AG08395 (cell line): Measurements from ENCODE around the gene MTMR10.
A peak's percentile ranks its signal among the peaks of the same experiment; 100 is the strongest.

ENCODE experiments used
- DNase-seq: peaks from one replicate; pipeline ENCODE4 v3.0.0; 2012; ENCODE audit warnings: mixed read lengths, low spot score

The MTMR10 gene

GRCh38 chr15:30954674-30955073 is 36.8 kb downstream of the MTMR10 start:
- DNase-seq = no peak

GRCh38 chr15:30953731-30954378 is 37.6 kb downstream of the MTMR10 start:
- peak; percentile 92 for DNase-seq

- no peak for DNase-seq
Observed at GRCh38 chr15:30953183-30953582, 38.2 kb downstream of the MTMR10 start.

GRCh38 chr15:30943654-30944335 is 47.6 kb downstream of the MTMR10 start:
- DNase-seq = no peak

GRCh38 chr15:30941520-30941919 is 49.9 kb downstream of the MTMR10 start:
- DNase-seq = no peak

- DNase-seq = no peak
Observed at GRCh38 chr15:30940359-30940758, 51.1 kb downstream of the MTMR10 start.

GRCh38 chr15:30939161-30939560 is 52.3 kb downstream of the MTMR10 start:
- DNase-seq = no peak

- no peak for DNase-seq
Observed at GRCh38 chr15:30933293-30933692, 58.1 kb downstream of the MTMR10 start.

GRCh38 chr15:30930422-30930821 is 61.0 kb downstream of the MTMR10 start:
- no peak for DNase-seq

GRCh38 chr15:30929982-30930381 is 61.4 kb downstream of the MTMR10 start:
- DNase-seq = no peak

GRCh38 chr15:30929064-30929669 is 62.3 kb downstream of the MTMR10 start:
- no peak for DNase-seq

- no peak for DNase-seq
Observed at GRCh38 chr15:30928076-30928475, 63.4 kb downstream of the MTMR10 start.

- DNase-seq = no peak
Observed at GRCh38 chr15:30927148-30927761, 64.2 kb downstream of the MTMR10 start.

GRCh38 chr15:30926161-30926560 is 65.3 kb downstream of the MTMR10 start:
- no peak for DNase-seq

- DNase-seq = no peak
Observed at GRCh38 chr15:30925686-30926085, 65.7 kb downstream of the MTMR10 start.

- DNase-seq = peak; percentile 55
Observed at GRCh38 chr15:30924353-30924752, 67.1 kb downstream of the MTMR10 start.

GRCh38 chr15:30923429-30923828 is 68.0 kb downstream of the MTMR10 start:
- DNase-seq = no peak

GRCh38 chr15:30922480-30923311 is 68.7 kb downstream of the MTMR10 start:
- peak; percentile 29 for DNase-seq

GRCh38 chr15:30921781-30922479 is 69.5 kb downstream of the MTMR10 start:
- DNase-seq = no peak

GRCh38 chr15:30921106-30921505 is 70.3 kb downstream of the MTMR10 start:
- DNase-seq = no peak

- DNase-seq = no peak
Observed at GRCh38 chr15:30919877-30920550, 71.4 kb downstream of the MTMR10 start.
